HepG2 (cell line): ENCODE data around the gene CBX2. TPM values are rescaled to one million over a fixed set of nuclear protein-coding genes. Genes with fewer than 3 reads are reported as not detected.

Source experiments
- ARNT2 ChIP-seq: sonication (generic); formaldehyde crosslinking; IDR thresholded peaks from 2 replicates; pipeline ENCODE4 v1.8.0; 2022; ENCODE audit warnings: mild to moderate bottlenecking, low read depth, missing genetic modification reagents, moderate library complexity
- E2F5 ChIP-seq: sonication (generic); formaldehyde crosslinking; conservative IDR thresholded peaks from 2 replicates; pipeline ENCODE4 v1.4.0; 2020; ENCODE audit warnings: missing genetic modification reagents
- FOXJ3 ChIP-seq: sonication (generic); formaldehyde crosslinking; IDR thresholded peaks from 2 replicates; pipeline ENCODE4 v1.4.0; 2020; ENCODE audit warnings: missing genetic modification reagents, mild to moderate bottlenecking, borderline replicate concordance
- GATAD1 ChIP-seq: IDR thresholded peaks from 2 replicates; pipeline ENCODE4 v1.6.1; 2016; ENCODE audit warnings: missing genetic modification reagents, missing compliant biosample characterization
- LRRFIP1 ChIP-seq: sonication (generic); formaldehyde crosslinking; conservative IDR thresholded peaks from 2 replicates; pipeline ENCODE4 v1.4.0; 2020; ENCODE audit warnings: missing genetic modification reagents
- NFKBIZ ChIP-seq: IDR thresholded peaks from 2 replicates; pipeline ENCODE4 v1.6.1; 2018; ENCODE audit warnings: missing genetic modification reagents, missing compliant biosample characterization
- PHF21A ChIP-seq: sonication (generic); formaldehyde crosslinking; IDR thresholded peaks from 2 replicates; pipeline ENCODE4 v1.5.0; 2020; ENCODE audit warnings: mild to moderate bottlenecking, missing genetic modification reagents
- POLR2AphosphoS5 ChIP-seq: IDR thresholded peaks from 2 replicates; pipeline ENCODE4 v1.6.1; 2012; ENCODE audit warnings: low read depth, low read length
- RARA ChIP-seq: IDR thresholded peaks from 2 replicates; pipeline ENCODE4 v1.6.1; 2016; ENCODE audit warnings: missing genetic modification reagents, missing compliant biosample characterization
- XRCC5 ChIP-seq: fragments of 200-400 bp; formaldehyde crosslinking; optimal IDR thresholded peaks from 2 replicates; pipeline ENCODE3; 2017; ENCODE audit warnings: mild to moderate bottlenecking, low read length
- ZNF225 ChIP-seq: sonication (generic); formaldehyde crosslinking; IDR thresholded peaks from 2 replicates; pipeline ENCODE4 v1.4.0; 2020; ENCODE audit warnings: mild to moderate bottlenecking, missing genetic modification reagents
- ZNF234 ChIP-seq: sonication (generic); formaldehyde crosslinking; conservative IDR thresholded peaks from 2 replicates; pipeline ENCODE4 v1.5.1; 2020; ENCODE audit warnings: mild to moderate bottlenecking, missing genetic modification reagents
- ZNF329 ChIP-seq: sonication (generic); formaldehyde crosslinking; IDR thresholded peaks from 2 replicates; pipeline ENCODE4 v1.9.0; 2021; ENCODE audit warnings: low read depth, mild to moderate bottlenecking, missing genetic modification reagents
- ZNF510 ChIP-seq: sonication (generic); formaldehyde crosslinking; IDR thresholded peaks from 2 replicates; pipeline ENCODE4 v1.4.0; 2020; ENCODE audit warnings: low read depth, mild to moderate bottlenecking, missing genetic modification reagents
- ZNF549 ChIP-seq: sonication (generic); formaldehyde crosslinking; IDR thresholded peaks from 2 replicates; pipeline ENCODE4 v1.5.0; 2020; ENCODE audit warnings: missing genetic modification reagents
- ZNF607 ChIP-seq: sonication (generic); formaldehyde crosslinking; IDR thresholded peaks from 2 replicates; pipeline ENCODE4 v1.5.1; 2020; ENCODE audit warnings: missing genetic modification reagents, mild to moderate bottlenecking, borderline replicate concordance
- ZNF660 ChIP-seq: sonication (generic); formaldehyde crosslinking; IDR thresholded peaks from 2 replicates; pipeline ENCODE4 v1.5.1; 2020; ENCODE audit warnings: mild to moderate bottlenecking, low read depth, missing genetic modification reagents, borderline replicate concordance
- ZNF746 ChIP-seq: sonication (generic); formaldehyde crosslinking; IDR thresholded peaks from 2 replicates; pipeline ENCODE4 v1.8.0; 2022; ENCODE audit warnings: mild to moderate bottlenecking, missing genetic modification reagents
- polyA plus RNA-seq, 8 experiments: library from polyadenylated mRNA; depleted of rRNA in 3 of 8; stranded (reverse) in 7 of 8; unstranded in 1 of 8; fragments of >200 nt; fragmentation: Illumina TruSeq in 4 of 8; extraction: Trizol in 4 of 8; gene quantifications; 2 replicates each; pipeline versions ENCODE4 v1.2.1 to v1.2.3, GENCODE V29; 2011 to 2016; ENCODE audit warnings: low read depth in 4 of 8, missing spikeins in 1 of 8, mixed read lengths in 1 of 8; ENCODE audit not compliant: insufficient read depth in 1 of 8
- total RNA-seq, 5 experiments: library from RNA; depleted of rRNA; stranded (reverse); fragments of >200 nt; fragmentation: Illumina TruSeq; extraction: Trizol; gene quantifications; 2 replicates each; pipeline ENCODE4 v1.2.3, GENCODE V29; 2016; ENCODE audit warnings: low read depth in 1 of 5
- TF ChIP-seq, protein P1 (sequence below): IDR thresholded peaks from 2 replicates; pipeline ENCODE4 v1.4.0; 2020; ENCODE audit warnings: mild to moderate bottlenecking, missing genetic modification reagents
- TF ChIP-seq, protein P2 (sequence below): sonication (generic); formaldehyde crosslinking; IDR thresholded peaks from 2 replicates; pipeline ENCODE4 v1.5.1; 2020; ENCODE audit warnings: missing genetic modification reagents, mild to moderate bottlenecking, borderline replicate concordance

The CBX2 gene
- total and polyA plus RNA-seq, 2 of the 13 experiments (the other 11 are each of a cell fraction or from before 2014, with no cell fraction given) = 14.5 to 31.1 TPM

DNA sequence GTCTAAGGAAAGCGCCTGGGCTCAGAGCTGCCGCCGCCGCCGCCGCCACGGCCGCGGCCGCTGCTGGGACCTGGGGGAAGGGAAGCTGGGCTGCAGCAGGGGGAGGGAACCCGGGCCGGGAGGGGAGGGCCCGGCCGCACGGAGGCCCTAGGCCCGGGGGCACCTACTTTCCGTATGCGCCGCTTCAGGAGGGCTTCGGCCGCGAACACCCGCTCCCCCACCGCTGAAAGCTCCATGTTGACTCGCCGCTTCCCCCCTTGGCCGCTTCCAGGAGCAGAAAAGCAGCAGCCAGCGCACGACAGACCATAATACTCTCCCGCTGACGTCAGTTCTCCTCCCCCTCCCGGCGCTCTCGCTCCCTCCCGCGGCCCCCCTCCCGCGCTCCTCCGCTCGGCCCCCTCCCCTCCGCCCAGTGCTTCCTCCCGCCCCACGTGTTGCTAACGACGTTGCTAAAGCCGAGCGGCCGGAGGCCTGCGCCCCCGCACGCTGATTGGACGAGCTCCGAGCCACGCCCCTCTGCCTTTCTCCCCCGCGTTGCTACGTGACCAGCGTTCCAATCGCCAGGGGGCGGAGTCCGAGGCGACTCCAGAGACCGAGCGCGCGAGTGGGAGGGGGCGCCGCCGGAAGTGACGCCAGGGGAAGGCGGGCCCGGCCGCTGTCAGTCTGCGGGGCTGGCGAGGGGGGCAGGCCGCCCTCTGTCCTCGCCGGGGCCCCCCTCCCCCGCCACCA, 19.0 kb downstream of the CBX2 start, which contains the start of gene CBX8 (continued):
- TF ChIP-seq PHF21A (CRISPR knock-in tag) = no peak
- TF ChIP-seq E2F5 (CRISPR knock-in tag) = 0 out of 2 replicates have a peak, but pooled peaks have one; percentile 52
- peak; percentile 62; the same call in 1 of the 2 replicates for TF ChIP-seq ZNF746
- no peak for TF ChIP-seq ZNF510
- TF ChIP-seq, protein P1, sequence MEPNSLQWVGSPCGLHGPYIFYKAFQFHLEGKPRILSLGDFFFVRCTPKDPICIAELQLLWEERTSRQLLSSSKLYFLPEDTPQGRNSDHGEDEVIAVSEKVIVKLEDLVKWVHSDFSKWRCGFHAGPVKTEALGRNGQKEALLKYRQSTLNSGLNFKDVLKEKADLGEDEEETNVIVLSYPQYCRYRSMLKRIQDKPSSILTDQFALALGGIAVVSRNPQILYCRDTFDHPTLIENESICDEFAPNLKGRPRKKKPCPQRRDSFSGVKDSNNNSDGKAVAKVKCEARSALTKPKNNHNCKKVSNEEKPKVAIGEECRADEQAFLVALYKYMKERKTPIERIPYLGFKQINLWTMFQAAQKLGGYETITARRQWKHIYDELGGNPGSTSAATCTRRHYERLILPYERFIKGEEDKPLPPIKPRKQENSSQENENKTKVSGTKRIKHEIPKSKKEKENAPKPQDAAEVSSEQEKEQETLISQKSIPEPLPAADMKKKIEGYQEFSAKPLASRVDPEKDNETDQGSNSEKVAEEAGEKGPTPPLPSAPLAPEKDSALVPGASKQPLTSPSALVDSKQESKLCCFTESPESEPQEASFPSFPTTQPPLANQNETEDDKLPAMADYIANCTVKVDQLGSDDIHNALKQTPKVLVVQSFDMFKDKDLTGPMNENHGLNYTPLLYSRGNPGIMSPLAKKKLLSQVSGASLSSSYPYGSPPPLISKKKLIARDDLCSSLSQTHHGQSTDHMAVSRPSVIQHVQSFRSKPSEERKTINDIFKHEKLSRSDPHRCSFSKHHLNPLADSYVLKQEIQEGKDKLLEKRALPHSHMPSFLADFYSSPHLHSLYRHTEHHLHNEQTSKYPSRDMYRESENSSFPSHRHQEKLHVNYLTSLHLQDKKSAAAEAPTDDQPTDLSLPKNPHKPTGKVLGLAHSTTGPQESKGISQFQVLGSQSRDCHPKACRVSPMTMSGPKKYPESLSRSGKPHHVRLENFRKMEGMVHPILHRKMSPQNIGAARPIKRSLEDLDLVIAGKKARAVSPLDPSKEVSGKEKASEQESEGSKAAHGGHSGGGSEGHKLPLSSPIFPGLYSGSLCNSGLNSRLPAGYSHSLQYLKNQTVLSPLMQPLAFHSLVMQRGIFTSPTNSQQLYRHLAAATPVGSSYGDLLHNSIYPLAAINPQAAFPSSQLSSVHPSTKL (CRISPR knock-in tag) = 0 out of 2 replicates have a peak, but pooled peaks have one; percentile 24
- no peak for TF ChIP-seq ZNF660
- no peak for TF ChIP-seq XRCC5
- peak; percentile 41; the same call in 1 of the 2 replicates for TF ChIP-seq ARNT2 (CRISPR knock-in tag)
- TF ChIP-seq GATAD1 (CRISPR knock-in tag) = peak; percentile 66; the same call in 1 of the 2 replicates
- no peak for TF ChIP-seq FOXJ3 (CRISPR knock-in tag)
- TF ChIP-seq ZNF234 (CRISPR knock-in tag) = peak; percentile 84; the same call in 1 of the 2 replicates
- TF ChIP-seq POLR2AphosphoS5 = peak; percentile 84
- TF ChIP-seq ZNF225 = no peak; the same call in 1 of the 2 replicates
- peak; percentile 22; the same call in 1 of the 2 replicates for TF ChIP-seq RARA (CRISPR knock-in tag)
- no peak for TF ChIP-seq ZNF329 (CRISPR knock-in tag)
- TF ChIP-seq, protein P2, sequence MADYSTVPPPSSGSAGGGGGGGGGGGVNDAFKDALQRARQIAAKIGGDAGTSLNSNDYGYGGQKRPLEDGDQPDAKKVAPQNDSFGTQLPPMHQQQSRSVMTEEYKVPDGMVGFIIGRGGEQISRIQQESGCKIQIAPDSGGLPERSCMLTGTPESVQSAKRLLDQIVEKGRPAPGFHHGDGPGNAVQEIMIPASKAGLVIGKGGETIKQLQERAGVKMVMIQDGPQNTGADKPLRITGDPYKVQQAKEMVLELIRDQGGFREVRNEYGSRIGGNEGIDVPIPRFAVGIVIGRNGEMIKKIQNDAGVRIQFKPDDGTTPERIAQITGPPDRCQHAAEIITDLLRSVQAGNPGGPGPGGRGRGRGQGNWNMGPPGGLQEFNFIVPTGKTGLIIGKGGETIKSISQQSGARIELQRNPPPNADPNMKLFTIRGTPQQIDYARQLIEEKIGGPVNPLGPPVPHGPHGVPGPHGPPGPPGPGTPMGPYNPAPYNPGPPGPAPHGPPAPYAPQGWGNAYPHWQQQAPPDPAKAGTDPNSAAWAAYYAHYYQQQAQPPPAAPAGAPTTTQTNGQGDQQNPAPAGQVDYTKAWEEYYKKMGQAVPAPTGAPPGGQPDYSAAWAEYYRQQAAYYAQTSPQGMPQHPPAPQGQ = no peak
- TF ChIP-seq NFKBIZ (CRISPR knock-in tag) = peak; percentile 62
- no peak for TF ChIP-seq ZNF549 (CRISPR knock-in tag)
- TF ChIP-seq LRRFIP1 (CRISPR knock-in tag) = no peak
- TF ChIP-seq ZNF607 (CRISPR knock-in tag) = peak; percentile 87
